HG03045 (cell line): ENCODE measurements around the gene IGIP.
A peak's percentile ranks its signal among the peaks of the same experiment; 100 is the strongest.
"Not testable (repeated sequence)": the region's sequence is repeated elsewhere in the genome, so short reads cannot be mapped to it uniquely, and the experiment has no call there.

Experiments
- ATAC-seq: cut with Tn5 transposase; IDR thresholded peaks from one replicate; pipeline ENCODE4 v1.9.1; 2021; ENCODE audit warnings: mild to moderate bottlenecking, moderate library complexity; ENCODE audit not compliant: unreplicated experiment

Gene IGIP

GRCh38 chr5:140140435-140140834 is 14.7 kb downstream of the IGIP start:
- ATAC-seq: no peak

- no peak for ATAC-seq
Observed at GRCh38 chr5:140141241-140141640, 15.5 kb downstream of the IGIP start.

- no peak for ATAC-seq
Observed at GRCh38 chr5:140142246-140142645, 16.5 kb downstream of the IGIP start.

GRCh38 chr5:140142856-140143255 is 17.1 kb downstream of the IGIP start:
- ATAC-seq: no peak

- no peak for ATAC-seq
Observed at GRCh38 chr5:140143521-140144258, 18.0 kb downstream of the IGIP start.

GRCh38 chr5:140145256-140145655 is 19.5 kb downstream of the IGIP start:
- no peak for ATAC-seq

- ATAC-seq: no peak
Observed at GRCh38 chr5:140145818-140146522, 20.2 kb downstream of the IGIP start.

- ATAC-seq: no peak
Observed at GRCh38 chr5:140146523-140146842, 20.7 kb downstream of the IGIP start.

- ATAC-seq: no peak
Observed at GRCh38 chr5:140147460-140147859, 21.7 kb downstream of the IGIP start.

- no peak for ATAC-seq
Observed at GRCh38 chr5:140148508-140148907, 22.8 kb downstream of the IGIP start.

GRCh38 chr5:140150201-140150600 is 24.5 kb downstream of the IGIP start:
- ATAC-seq: no peak

- ATAC-seq: no peak
Observed at GRCh38 chr5:140151144-140152021, 25.6 kb downstream of the IGIP start.

- no peak for ATAC-seq
Observed at GRCh38 chr5:140152022-140152999, 26.6 kb downstream of the IGIP start.

GRCh38 chr5:140153255-140153654 is 27.5 kb downstream of the IGIP start:
- no peak for ATAC-seq

GRCh38 chr5:140153905-140154304 is 28.2 kb downstream of the IGIP start:
- ATAC-seq: no peak

- not testable (repeated sequence) for ATAC-seq
Observed at GRCh38 chr5:140154710-140155381, 29.1 kb downstream of the IGIP start.

- peak; percentile 94 for ATAC-seq
Observed at GRCh38 chr5:140157032-140157781, 31.5 kb downstream of the IGIP start.

- no peak for ATAC-seq
Observed at GRCh38 chr5:140159014-140159927, 33.5 kb downstream of the IGIP start.
